B cell (primary cell): Measurements from ENCODE around the gene MTG2. TPM values are rescaled to one million over a fixed set of nuclear protein-coding genes. Genes with fewer than 3 reads are reported as not detected.

Source experiments
- ATAC-seq: fragments of 200-7000 bp; cut with Tn5 transposase; one replicate; pipeline ENCODE4 v1.10.0; 2021; ENCODE audit warnings: low read depth, mild to moderate bottlenecking, moderate number of reproducible peaks, moderate library complexity
- CTCF ChIA-PET: fragments of 350-600 bp; sonication (Branson Sonifier 250); formaldehyde crosslinking; loops from one replicate; lab custom pipeline; 2021; ENCODE audit warnings: antibody characterized with exemption, inconsistent platforms; lab: Charles Lee
- POLR2A ChIA-PET: fragments of 350-600 bp; sonication (Branson Sonifier 250); formaldehyde crosslinking; loops from one replicate; lab custom pipeline; 2021; ENCODE audit warnings: antibody characterized with exemption; lab: Charles Lee
- DNase-seq: peaks from one replicate; pipeline ENCODE4 v3.0.0; 2013
- H2AFZ ChIP-seq: 2 replicates; pipeline ENCODE4 v1.6.1; 2012; ENCODE audit warnings: mild to moderate bottlenecking, low read depth, low read length; ENCODE audit not compliant: insufficient read depth, poor library complexity, severe bottlenecking
- H3K27ac ChIP-seq, 2 donors: 1 replicate in 1 of 2; 2 replicates in 1 of 2; pipeline ENCODE4 v1.5.1; 2012 to 2013; ENCODE audit warnings: low read length in 2 of 2, mild to moderate bottlenecking in 2 of 2, moderate library complexity in 1 of 2
- H3K27me3 ChIP-seq, 4 experiments: fragments of 200-600 bp in 1 of 4; sonication (generic) in 1 of 4; replicated peaks in 1 of 4; 1 replicate in 2 of 4; 2 replicates in 2 of 4; pipeline versions ENCODE4 v1.6.1 to v1.7.0; 2013 to 2016; ENCODE audit warnings: low read length in 3 of 4, mild to moderate bottlenecking in 2 of 4, mixed read lengths in 1 of 4, moderate library complexity in 1 of 4; ENCODE audit not compliant: insufficient read depth in 4 of 4, control insufficient read depth in 3 of 4; ENCODE audit errors: control extremely low read depth in 1 of 4
- H3K36me3 ChIP-seq, 2 experiments: replicated peaks in 1 of 2; 1 replicate in 1 of 2; 2 replicates in 1 of 2; pipeline versions ENCODE4 v1.6.1 to v1.7.1; 2013; ENCODE audit warnings: low read length in 1 of 2; ENCODE audit not compliant: insufficient read depth in 2 of 2, control insufficient read depth in 1 of 2; ENCODE audit errors: control extremely low read depth in 1 of 2, extremely low read depth in 1 of 2
- H3K4me1 ChIP-seq, 2 donors: fragments of 200-600 bp in 1 of 2; sonication (generic) in 1 of 2; 1 replicate in 1 of 2; 2 replicates in 1 of 2; pipeline versions ENCODE4 v1.5.1 to v1.6.1; 2013 to 2017; ENCODE audit warnings: low read length in 2 of 2; ENCODE audit not compliant: control insufficient read depth in 2 of 2, insufficient read depth in 2 of 2
- H3K4me2 ChIP-seq: replicated peaks from 2 replicates; pipeline ENCODE3; 2012; ENCODE audit warnings: mild to moderate bottlenecking, low read depth, low read length; ENCODE audit not compliant: poor library complexity, severe bottlenecking
- H3K4me3 ChIP-seq, 5 experiments: fragments of 200-600 bp in 1 of 5; sonication (generic) in 1 of 5; 1 replicate in 3 of 5; 2 replicates in 2 of 5; pipeline versions ENCODE4 v1.5.1 to v1.7.0; 2011 to 2016; ENCODE audit warnings: low read length in 4 of 5, mild to moderate bottlenecking in 4 of 5, low read depth in 2 of 5, control low read depth in 1 of 5, moderate library complexity in 1 of 5; ENCODE audit not compliant: insufficient read depth in 1 of 5; ENCODE audit errors: control extremely low read depth in 1 of 5, extremely low read depth in 1 of 5
- H3K79me2 ChIP-seq: fragments of 200-600 bp; sonication (generic); one replicate; pipeline ENCODE4 v1.6.0; 2016; ENCODE audit warnings: low read length; ENCODE audit not compliant: control insufficient read depth, insufficient read depth
- H3K9ac ChIP-seq: fragments of 200-600 bp; sonication (generic); 2 replicates; pipeline ENCODE4 v1.6.1; 2017; ENCODE audit warnings: mild to moderate bottlenecking, low read length, moderate library complexity
- H3K9me3 ChIP-seq, 3 donors: one replicate each; pipeline versions ENCODE4 v1.6.1 to v1.7.1; 2013; ENCODE audit warnings: low read length in 2 of 3; ENCODE audit not compliant: control insufficient read depth in 2 of 3, insufficient read depth in 1 of 3; ENCODE audit errors: control extremely low read depth in 1 of 3
- H4K20me1 ChIP-seq: 2 replicates; pipeline ENCODE4 v1.6.0; 2012; ENCODE audit warnings: mild to moderate bottlenecking, low read length; ENCODE audit not compliant: insufficient read depth, control insufficient read depth, poor library complexity, severe bottlenecking
- H3K27ac Mint-ChIP-seq: one replicate; pipeline ENCODE4 v1.8.0; 2021; ENCODE audit warnings: mixed read lengths
- H3K27me3 Mint-ChIP-seq: one replicate; pipeline ENCODE4 v1.8.0; 2021; ENCODE audit warnings: mixed read lengths
- H3K4me1 Mint-ChIP-seq: one replicate; pipeline ENCODE4 v1.8.0; 2021; ENCODE audit warnings: mixed read lengths
- H3K4me3 Mint-ChIP-seq: one replicate; pipeline ENCODE4 v1.8.0; 2021; ENCODE audit warnings: mixed read lengths
- H3K9me3 Mint-ChIP-seq: one replicate; pipeline ENCODE4 v1.8.0; 2022; ENCODE audit warnings: mixed read lengths; ENCODE audit not compliant: insufficient read depth
- CTCF ChIP-seq: fragments of 200-600 bp; IDR thresholded peaks from one replicate; pipeline ENCODE4 v1.8.0; 2022; ENCODE audit warnings: antibody characterized with exemption, mild to moderate bottlenecking
- EZH2 ChIP-seq: IDR thresholded peaks from 2 replicates; pipeline ENCODE4 v1.6.1; 2012; ENCODE audit warnings: borderline replicate concordance, low read depth, mild to moderate bottlenecking, moderate library complexity, low read length; ENCODE audit not compliant: insufficient read depth, poor library complexity, severe bottlenecking
- WGBS: methylation state at CpG from one replicate; pipeline ENCODE4 v1.1.5; 2013; ENCODE audit warnings: missing lambda C conversion rate; ENCODE audit not compliant: insufficient coverage; 5-methylcytosine and 5-hydroxymethylcytosine counted together
- intact Hi-C: fragments of 100-400 bp; cut with micrococcal nuclease; formaldehyde crosslinking; loops from one replicate; pipeline ENCODE4 v1.10.0; 2022
- polyA plus RNA-seq: library from polyadenylated mRNA; depleted of rRNA; stranded (reverse); fragments of >200 nt; gene quantifications from 2 replicates; pipeline ENCODE4 v1.2.3, GENCODE V29; 2012
- total RNA-seq, 2 donors: library from RNA; stranded (reverse); fragments of 120-200 nt in 1 of 2; gene quantifications; 1 replicate in 1 of 2; 2 replicates in 1 of 2; pipeline versions ENCODE4 v1.2.3 to v1.2.4, GENCODE V29; 2013 to 2022

MTG2 gene
- total and polyA plus RNA-seq, 2 donors (not counting 1 experiment from before 2014, with no cell fraction given), result 29.6 to 48.4 TPM

- Mint-ChIP-seq H3K4me1 (peaks cover 7% of the 10 kb centered on the region), H3K27ac (no peak overlapping the region), H3K27me3 (no peaks in the 10 kb centered on the region), H3K9me3 (no peaks in the 10 kb centered on the region), H3K4me3 (no peak overlapping the region)
- no peak overlapping the region for H3K27ac ChIP-seq
- intact Hi-C loops, result no loop called here
- H3K27me3 ChIP-seq, result no peaks in the 10 kb centered on the region
- no peak overlapping the region for H3K9ac ChIP-seq
- no peak overlapping the region for H3K4me2 ChIP-seq
- WGBS, result 96% methylated on average over 17 of the region's 29 CpGs
- no peak for TF ChIP-seq CTCF
- TF ChIP-seq EZH2, result no peak
- peaks cover 44% of the 10 kb centered on the region for H3K79me2 ChIP-seq
- POLR2A ChIA-PET, result no interaction called here
- ATAC-seq (no peak), DNase-seq (no peak)
- H3K9me3 ChIP-seq, result no peaks in the 10 kb centered on the region
- no peaks in the 10 kb centered on the region for H3K4me1 ChIP-seq
- CTCF ChIA-PET, result no interaction called here
- H3K36me3 ChIP-seq, result peaks cover 4 to 49% of the 10 kb centered on the region in 2 experiments
- H2AFZ ChIP-seq, result no peak overlapping the region
- H4K20me1 ChIP-seq, result peaks cover 17% of the 10 kb centered on the region
- no peak overlapping the region for H3K4me3 ChIP-seq
These were observed 10.5 kb downstream of the MTG2 start for GRCh38 chr20:62193079-62194025.

- Histone ChIP-seq H4K20me1 (peaks cover 17% of the 10 kb centered on the region), H3K4me2 (no peak overlapping the region), H3K79me2 (peaks cover 32% of the 10 kb centered on the region), H3K27me3 (no peaks in the 10 kb centered on the region), H3K9ac (no peak overlapping the region), H3K9me3 (no peaks in the 10 kb centered on the region), H3K4me1 (no peaks in the 10 kb centered on the region), H3K36me3 (peaks cover 3 to 51% of the 10 kb centered on the region in 2 experiments), H2AFZ (no peak overlapping the region), H3K4me3 (no peak overlapping the region), H3K27ac (no peak overlapping the region)
- 14% methylated on average over 5 of the region's 8 CpGs for WGBS
- TF ChIP-seq EZH2 (no peak), CTCF (no peak)
- Mint-ChIP-seq H3K9me3 (no peaks in the 10 kb centered on the region), H3K27me3 (no peaks in the 10 kb centered on the region), H3K4me3 (no peak overlapping the region), H3K27ac (no peak overlapping the region), H3K4me1 (peaks cover 6% of the 10 kb centered on the region)
- DNase-seq (no peak), ATAC-seq (no peak)
- intact Hi-C loops, result no loop called here
- CTCF ChIA-PET, result no interaction called here
- POLR2A ChIA-PET, result no interaction called here
These were observed 12.2 kb downstream of the MTG2 start for GRCh38 chr20:62195075-62195405.
